Motor neuron (in vitro differentiated cells): ENCODE data around the gene UTP25. TPM values are rescaled to one million over a fixed set of nuclear protein-coding genes. Genes with fewer than 3 reads are reported as not detected.
"Not testable (repeated sequence)": the region's sequence is repeated elsewhere in the genome, so short reads cannot be mapped to it uniquely, and the experiment has no call there.

Experiments used
- ATAC-seq, 8 experiments: fragments of 200-7000 bp; cut with Tn5 transposase; replicated peaks in 6 of 8; 2 replicates each; pipeline ENCODE4 v1.8.0; 2021; ENCODE audit warnings: mild to moderate bottlenecking in 8 of 8, moderate library complexity in 8 of 8
- H3K27ac ChIP-seq, 2 donors: fragments of 250-450 bp; sonication (Bioruptor Pico); 2 replicates each; pipeline ENCODE4 v1.9.0; 2021; ENCODE audit warnings: antibody characterized with exemption in 2 of 2, mild to moderate bottlenecking in 2 of 2, moderate library complexity in 1 of 2
- H3K4me1 ChIP-seq, 2 donors: fragments of 250-450 bp; sonication (Bioruptor Pico); replicated peaks in 1 of 2; 2 replicates each; pipeline ENCODE4 v1.6.1; 2021; ENCODE audit warnings: antibody characterized with exemption in 2 of 2, mild to moderate bottlenecking in 2 of 2, moderate library complexity in 1 of 2
- H3K4me3 ChIP-seq, 5 donors: fragments of 250-450 bp; sonication (Bioruptor Pico); 2 replicates each; pipeline ENCODE4 v1.9.0; 2021; ENCODE audit warnings: antibody characterized with exemption in 5 of 5, mild to moderate bottlenecking in 5 of 5, moderate library complexity in 4 of 5
- WGBS, 10 experiments: fragments of 450-650 bp; shearing (Covaris generic); methylation state at CpG; one replicate each; pipeline ENCODE4 v1.0.0; 2022; 5-methylcytosine and 5-hydroxymethylcytosine counted together
- in situ Hi-C, 9 experiments: fragments of 400-800 bp; cut with MboI; loops; one replicate each; pipeline ENCODE4 v1.15.0; 2021; ENCODE audit warnings: low sequenced_read_pairs in 9 of 9, low pct_unique_long_range_greater_than_20kb in 2 of 9; ENCODE audit not compliant: unreplicated experiment in 9 of 9
- total RNA-seq, 8 experiments: library from RNA; unstranded; fragments of 300-600 nt; gene quantifications; 2 replicates each; pipeline versions ENCODE4 v1.2.3 to v1.2.4, GENCODE V29; 2022

The UTP25 gene
- total RNA-seq, 8 experiments from 2014 or later, result 6.3 to 11.9 (median 8.7) TPM

- H3K4me3 ChIP-seq, result no peak overlapping the region
- no peak overlapping the region for H3K27ac ChIP-seq
- no peaks in the 10 kb centered on the region for H3K4me1 ChIP-seq
- peak in 3 of 8 experiments; percentile 64 to 80 (median 72) for ATAC-seq
- in situ Hi-C loops, result no loop called here
- 0 to 94% (median 66%) methylated on average over 1 to 2 of the region's 2 CpGs; no CpG with 5 or more reads in 1 of the 10 experiments for WGBS, 10 experiments
These were observed 73.4 kb downstream of the UTP25 start for GRCh38 chr1:209901211-209901610.

- WGBS, 10 experiments, result 80 to 100% (median 90%) methylated on average over 1 of the region's 1 CpG; no CpG with 5 or more reads in 6 of the 10 experiments
- H3K4me3 ChIP-seq, in situ Hi-C loops, H3K4me1 ChIP-seq, H3K27ac ChIP-seq, ATAC-seq: not testable (repeated sequence)
These were observed 77.0 kb downstream of the UTP25 start for GRCh38 chr1:209904774-209905173.

Other genes starting within 250 kb of the UTP25 start
- gene CAMK1G, start 244.3 kb upstream of the UTP25 start, total RNA-seq, result 1 to 10 TPM in 5 of 8 experiments, under 1 TPM in 1, not detected in 2; 0.21 to 7.0 (median 4.3) TPM
- 10 to 100 TPM in 1 of 8 experiments, 1 to 10 TPM in 3, under 1 TPM in 4; 0.13 to 51.2 (median 1.0) TPM for gene LAMB3, start 175.5 kb upstream of the UTP25 start, total RNA-seq
- gene G0S2, start 152.6 kb upstream of the UTP25 start, total RNA-seq, result 100 to 1,000 TPM in 1 of 8 experiments, 10 to 100 TPM in 5, 1 to 10 TPM in 2; 4.1 to 865 (median 21.4) TPM
- 100 to 1,000 TPM in 1 of 8 experiments, 1 to 10 TPM in 1, under 1 TPM in 1, not detected in 5; 0.63 to 114 (median 2.8) TPM for gene HSD11B1, start 123.1 kb upstream of the UTP25 start, total RNA-seq
- 1 to 10 TPM in 3 of 8 experiments, under 1 TPM in 5; 0.20 to 1.6 (median 0.64) TPM for gene TRAF3IP3, start 71.9 kb upstream of the UTP25 start, total RNA-seq
- gene C1orf74, start 43.4 kb upstream of the UTP25 start, total RNA-seq, result 1 to 10 TPM; 2.2 to 6.3 (median 3.4) TPM
- gene IRF6, start 21.8 kb upstream of the UTP25 start, total RNA-seq, result under 1 TPM in 5 of 8 experiments, not detected in 3; 0.04 to 0.66 (median 0.27) TPM
- gene SYT14, start 110.2 kb downstream of the UTP25 start, total RNA-seq, result 10 to 100 TPM in 6 of 8 experiments, 1 to 10 TPM in 2; 6.6 to 17.8 (median 14.1) TPM